HFFc6 (cell line): ENCODE results near the gene IFITM1. TPM values are rescaled to one million over a fixed set of nuclear protein-coding genes. Genes with fewer than 3 reads are reported as not detected.
"Not testable (repeated sequence)": the region's sequence is repeated elsewhere in the genome, so short reads cannot be mapped to it uniquely, and the experiment has no call there.

Experiments
- DNase-seq: peaks from one replicate; pipeline ENCODE4 v3.0.0-alpha.2; 2018
- H3K27ac Mint-ChIP-seq: 2 replicates; pipeline ENCODE4 v1.8.0; 2020; ENCODE audit warnings: mild to moderate bottlenecking, mixed read lengths
- H3K27me3 Mint-ChIP-seq: 2 replicates; pipeline ENCODE4 v1.8.0; 2021; ENCODE audit warnings: mild to moderate bottlenecking, moderate library complexity, mixed read lengths; ENCODE audit not compliant: insufficient read depth
- H3K36me3 Mint-ChIP-seq: 2 replicates; pipeline ENCODE4 v1.8.0; 2021; ENCODE audit warnings: low read depth, mixed read lengths
- H3K4me1 Mint-ChIP-seq: 2 replicates; pipeline ENCODE4 v1.8.0; 2020; ENCODE audit warnings: low read depth, mixed read lengths
- H3K4me3 Mint-ChIP-seq: 2 replicates; pipeline ENCODE4 v1.8.0; 2020; ENCODE audit warnings: mild to moderate bottlenecking, moderate library complexity, mixed read lengths
- H3K9me3 Mint-ChIP-seq: 2 replicates; pipeline ENCODE4 v1.8.0; 2020; ENCODE audit warnings: mild to moderate bottlenecking, mixed read lengths
- CTCF ChIP-seq: fragments of 200-600 bp; sonication (generic); IDR thresholded peaks from 2 replicates; pipeline ENCODE4 v1.5.0; 2021; ENCODE audit warnings: antibody characterized with exemption, mild to moderate bottlenecking
- total RNA-seq, 6 experiments: library from RNA; stranded (reverse); fragmentation: NEBNext Ultra II Directional; extraction: Animal tissue kit (Norgen Biotek cat#: 25700); gene quantifications; 2 replicates in 1 of 6; 3 replicates in 5 of 6; pipeline ENCODE4 v1.2.3, GENCODE V29; 2021

Gene IFITM1
- total RNA-seq, 6 experiments from 2014 or later, result 23.5 to 36.1 (median 30.0) TPM

GRCh38 chr11:325796-326591 lies 12.2 kb downstream of the IFITM1 start:
- no peak overlapping the region for H3K4me3 Mint-ChIP-seq
- peaks cover 24% of the 10 kb centered on the region for H3K4me1 Mint-ChIP-seq
- H3K27ac Mint-ChIP-seq, result no peak overlapping the region
- H3K27me3 Mint-ChIP-seq, result peaks cover 2% of the 10 kb centered on the region; the same call in 1 of the 2 replicates
- no peak for DNase-seq
- H3K36me3 Mint-ChIP-seq, result no peaks in the 10 kb centered on the region
- no peak for TF ChIP-seq CTCF
- no peaks in the 10 kb centered on the region for H3K9me3 Mint-ChIP-seq

- H3K27ac Mint-ChIP-seq, result peak overlapping the region; percentile 29; the same call in 1 of the 2 replicates
- TF ChIP-seq CTCF, result no peak
- peaks cover 24% of the 10 kb centered on the region for H3K4me1 Mint-ChIP-seq
- no peaks in the 10 kb centered on the region for H3K9me3 Mint-ChIP-seq
- no peak overlapping the region for H3K4me3 Mint-ChIP-seq
- H3K36me3 Mint-ChIP-seq, result no peaks in the 10 kb centered on the region
- no peak for DNase-seq
- H3K27me3 Mint-ChIP-seq, result peaks cover 2% of the 10 kb centered on the region; the same call in 1 of the 2 replicates
Measured at GRCh38 chr11:326592-326841, 12.7 kb downstream of the IFITM1 start.

- peak overlapping the region; percentile 55 for H3K27ac Mint-ChIP-seq
- TF ChIP-seq CTCF, result no peak
- H3K27me3 Mint-ChIP-seq, result peaks cover 2% of the 10 kb centered on the region; the same call in 1 of the 2 replicates
- DNase-seq, result no peak
- no peaks in the 10 kb centered on the region for H3K9me3 Mint-ChIP-seq
- H3K36me3 Mint-ChIP-seq, result no peaks in the 10 kb centered on the region
- no peak overlapping the region for H3K4me3 Mint-ChIP-seq
- H3K4me1 Mint-ChIP-seq, result peaks cover 24% of the 10 kb centered on the region
Measured at GRCh38 chr11:326842-327580, 13.2 kb downstream of the IFITM1 start.

GRCh38 chr11:327581-327923 lies 13.7 kb downstream of the IFITM1 start:
- no peak for DNase-seq
- TF ChIP-seq CTCF, result no peak
- Mint-ChIP-seq H3K27ac (peak overlapping the region; percentile 55; the same call in 1 of the 2 replicates), H3K4me1 (peaks cover 24% of the 10 kb centered on the region), H3K36me3 (no peaks in the 10 kb centered on the region), H3K27me3 (peaks cover 2% of the 10 kb centered on the region; the same call in 1 of the 2 replicates), H3K4me3 (no peak overlapping the region), H3K9me3 (no peaks in the 10 kb centered on the region)

- Mint-ChIP-seq H3K4me3 (no peak overlapping the region), H3K9me3 (no peaks in the 10 kb centered on the region), H3K36me3 (no peaks in the 10 kb centered on the region), H3K27me3 (peaks cover 2% of the 10 kb centered on the region; the same call in 1 of the 2 replicates), H3K4me1 (peaks cover 24% of the 10 kb centered on the region), H3K27ac (no peak overlapping the region)
- no peak for DNase-seq
- no peak for TF ChIP-seq CTCF
Measured at GRCh38 chr11:328012-328411, 14.2 kb downstream of the IFITM1 start.

- DNase-seq, H3K36me3 Mint-ChIP-seq, H3K9me3 Mint-ChIP-seq, H3K27me3 Mint-ChIP-seq, H3K4me3 Mint-ChIP-seq, H3K27ac Mint-ChIP-seq: not testable (repeated sequence)
- H3K4me1 Mint-ChIP-seq, result peaks cover 24% of the 10 kb centered on the region
Measured at GRCh38 chr11:328516-329100, 14.8 kb downstream of the IFITM1 start.
